GM10248 (cell line): ENCODE data around the gene MAPKAP1.
A peak's percentile ranks its signal among the peaks of the same experiment; 100 is the strongest.

Source experiments
- CTCF ChIA-PET: fragments of 300-600 bp; sonication (Branson Sonifier 250); formaldehyde crosslinking; extraction: SDS; loops from one replicate; lab custom pipeline; 2021; ENCODE audit warnings: antibody characterized with exemption; lab: Yijun Ruan, JAX
- POLR2A ChIA-PET: fragments of 350-650 bp; sonication (Branson Sonifier 250); formaldehyde crosslinking; extraction: SDS; loops from one replicate; lab custom pipeline; 2020; ENCODE audit warnings: antibody characterized with exemption; lab: Yijun Ruan, JAX
- DNase-seq: peaks from one replicate; pipeline ENCODE4 v3.0.0; 2012; ENCODE audit errors: extremely low spot score
- CTCF ChIP-seq: IDR thresholded peaks from 2 replicates; pipeline ENCODE4 v1.5.1; 2012; ENCODE audit warnings: mild to moderate bottlenecking, low read depth; ENCODE audit errors: extremely low read depth, missing control alignments, control extremely low read depth

The MAPKAP1 gene

GRCh38 chr9:125746774-125747052 lies 39.7 kb upstream of the MAPKAP1 start:
- TF ChIP-seq CTCF = no peak
- POLR2A ChIA-PET = interaction anchor here (1.5 kb wide), 1 partner anchor 40 kb away, joined by 3 read pairs; the partner anchor contains the start of gene MAPKAP1
- no peak for DNase-seq
- CTCF ChIA-PET = interaction anchor here (1.7 kb wide), 1 partner anchor 9 kb away, joined by 3 read pairs; no protein-coding TSS in a partner anchor

DNA sequence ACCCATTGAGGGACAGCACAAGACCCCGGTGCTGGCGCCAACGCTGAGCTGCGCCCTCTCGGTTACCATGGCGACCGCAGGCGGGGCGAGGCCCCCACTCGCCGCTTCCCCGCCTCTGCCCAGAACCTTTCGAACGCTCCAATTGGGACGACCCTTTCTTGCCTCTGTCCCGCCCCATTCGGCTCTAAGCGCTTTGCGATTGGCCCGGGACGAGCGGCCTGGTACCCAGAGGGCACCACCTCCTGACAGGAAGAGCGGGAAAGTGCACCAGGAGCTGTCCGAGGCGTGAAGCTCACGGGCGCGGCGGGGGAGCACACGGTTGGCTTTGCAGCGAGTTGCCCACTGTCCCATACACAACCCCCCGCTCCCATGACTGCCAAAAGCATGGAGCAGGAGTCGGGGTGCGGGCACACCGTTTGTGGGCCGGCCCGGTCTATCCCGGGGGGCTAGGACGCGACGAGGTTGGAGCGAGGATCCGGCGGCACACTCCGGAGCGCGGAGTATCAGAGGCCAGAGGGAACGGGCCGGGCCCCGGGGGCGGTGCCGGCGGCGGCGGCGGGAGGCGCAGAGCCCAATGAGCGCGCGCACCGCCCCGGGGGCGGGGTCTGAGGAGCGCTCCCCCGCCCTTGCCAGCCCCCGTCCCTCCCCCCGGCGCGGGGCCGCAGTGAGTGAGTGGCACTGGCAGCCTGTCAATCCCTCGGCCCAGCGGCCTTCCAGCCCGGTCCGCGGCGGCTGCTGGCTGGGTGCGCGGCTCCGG lies 39.2 kb upstream of the MAPKAP1 start:
- DNase-seq = peak; percentile 95
- ChIA-PET CTCF (interaction anchor here (1.1 to 1.7 kb wide), 5 partner anchors 8 to 339 kb away, joined by 3 to 6 read pairs (median 3); no protein-coding TSS in a partner anchor), POLR2A (interaction anchor here (0.6 to 1.5 kb wide), 3 partner anchors 39 to 504 kb away, joined by 3 to 4 read pairs (median 3); partner anchors contain the start of gene MAPKAP1)
- TF ChIP-seq CTCF = no peak

- no peak for TF ChIP-seq CTCF
- POLR2A ChIA-PET = interaction anchor here (0.6 to 1.5 kb wide), 3 partner anchors 39 to 504 kb away, joined by 3 to 4 read pairs (median 3); partner anchors contain the start of gene MAPKAP1
- CTCF ChIA-PET = interaction anchor here (1.1 to 1.7 kb wide), 6 partner anchors 9 to 338 kb away, joined by 3 to 6 read pairs (median 3); partner anchors contain the start of gene MAPKAP1
- DNase-seq = no peak
Measured at GRCh38 chr9:125745682-125746016, 38.6 kb upstream of the MAPKAP1 start.

GRCh38 chr9:125745018-125745417 lies 38.0 kb upstream of the MAPKAP1 start:
- TF ChIP-seq CTCF = no peak
- ChIA-PET POLR2A (interaction anchor here (1.5 kb wide), 1 partner anchor 38 kb away, joined by 3 read pairs; the partner anchor contains the start of gene MAPKAP1), CTCF (interaction anchor here (1.2 to 1.7 kb wide), 5 partner anchors 9 to 187 kb away, joined by 3 to 6 read pairs (median 3); partner anchors contain the start of gene MAPKAP1)
- no peak for DNase-seq

DNA sequence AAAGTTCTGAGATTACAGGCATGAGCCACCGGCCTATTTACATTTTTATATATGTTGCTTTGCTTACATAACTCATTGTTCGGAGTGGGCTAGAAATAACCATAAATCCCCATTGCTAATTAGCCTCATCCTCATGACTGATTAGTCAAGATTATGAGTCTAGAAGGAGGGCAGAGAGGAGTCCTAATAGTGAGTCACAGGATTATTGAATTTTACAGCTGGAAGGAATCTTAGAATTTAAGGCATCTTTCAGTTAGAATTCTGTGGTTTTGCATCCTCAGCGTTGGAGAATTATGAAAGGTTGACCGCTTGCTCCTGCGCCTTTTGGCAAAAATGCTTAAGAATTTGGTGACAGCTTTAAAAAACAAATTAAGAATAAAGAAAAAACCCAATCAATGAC lies 37.6 kb upstream of the MAPKAP1 start:
- POLR2A ChIA-PET = no interaction called here
- CTCF ChIA-PET = interaction anchor here (1.2 to 1.7 kb wide), 3 partner anchors 10 to 186 kb away, joined by 3 to 6 read pairs (median 3); partner anchors contain the start of gene MAPKAP1
- no peak for DNase-seq
- TF ChIP-seq CTCF = no peak

- no peak for TF ChIP-seq CTCF
- ChIA-PET POLR2A (no interaction called here), CTCF (interaction anchor here (1.0 to 1.3 kb wide), 2 partner anchors 10 to 15 kb away, joined by 3 to 5 read pairs; no protein-coding TSS in a partner anchor)
- no peak for DNase-seq
Measured at GRCh38 chr9:125743682-125744428, 36.8 kb upstream of the MAPKAP1 start.
